HCT116 (cell line): ENCODE results near the gene ARID5B. TPM values are rescaled to one million over a fixed set of nuclear protein-coding genes. Genes with fewer than 3 reads are reported as not detected.

Source experiments
- ATAC-seq: fragments of 200-7000 bp; cut with Tn5 transposase; 2 replicates; pipeline ENCODE4 v1.9.1; 2020; ENCODE audit warnings: mild to moderate bottlenecking, moderate library complexity
- BruUV-seq: library from RNA; stranded (reverse); fragments of 400-500 nt; replicated peaks from 2 replicates; lab custom pipeline; 2021; lab: Mats Ljungman, UMichigan
- CTCF ChIA-PET: fragments of 300-600 bp; sonication (Branson Sonifier 250); formaldehyde crosslinking; loops from one replicate; lab custom pipeline; 2021; ENCODE audit warnings: antibody characterized with exemption; lab: Charles Lee
- POLR2A ChIA-PET: fragments of 300-600, 350-600 bp; sonication (Branson Sonifier 250); formaldehyde crosslinking; loops from one replicate; lab custom pipeline; 2021; ENCODE audit warnings: antibody characterized with exemption; lab: Charles Lee
- RAD21 ChIA-PET, 2 experiments: fragments of 300-600 bp; sonication (Branson Sonifier 250); formaldehyde crosslinking; loops; one replicate each; lab custom pipeline; 2023; ENCODE audit warnings: low total read pairs in 2 of 2; ENCODE audit not compliant: uncharacterized antibody in 2 of 2, unreplicated experiment in 2 of 2, low non-redundant PET in 1 of 2; lab: Charles Lee
- DNase-seq: peaks from one replicate; pipeline ENCODE4 v3.0.0-alpha.2; 2010; ENCODE audit warnings: low read depth, low spot score
- H2AFZ ChIP-seq: fragments of 200-600 bp; shearing (Covaris generic), sonication (generic); 2 replicates; pipeline ENCODE4 v1.6.1; 2017; ENCODE audit warnings: low read depth, mixed run types, mixed read lengths, antibody characterized with exemption, low read length; ENCODE audit not compliant: poor library complexity, severe bottlenecking
- H3K27ac ChIP-seq: 2 replicates; pipeline ENCODE4 v1.5.1; 2012; ENCODE audit warnings: low read depth, low read length
- H3K27me3 ChIP-seq: fragments of 200-600 bp; sonication (generic); 2 replicates; pipeline ENCODE4 v1.6.1; 2016; ENCODE audit warnings: mixed run types, low read length, mixed read lengths; ENCODE audit not compliant: insufficient read depth
- H3K36me3 ChIP-seq, 2 experiments: fragments of 200-500 bp in 1 of 2; fragments of 200-600 bp in 1 of 2; sonication (Bioruptor generic) in 1 of 2; sonication (generic) in 1 of 2; 2 replicates each; pipeline versions ENCODE4 v1.5.1 to v1.6.1; 2014 to 2016; ENCODE audit warnings: low read length in 2 of 2, inconsistent platforms in 1 of 2, mixed read lengths in 1 of 2, mixed run types in 1 of 2; ENCODE audit not compliant: insufficient read depth in 2 of 2, control insufficient read depth in 1 of 2
- H3K4me1 ChIP-seq, 2 experiments: fragments of 200-600 bp in 1 of 2; sonication (generic) in 1 of 2; 2 replicates each; pipeline versions ENCODE4 v1.5.1 to v1.6.1; 2012 to 2017; ENCODE audit warnings: low read length in 2 of 2, inconsistent platforms in 1 of 2, mild to moderate bottlenecking in 1 of 2, mixed read lengths in 1 of 2, mixed run types in 1 of 2, moderate library complexity in 1 of 2; ENCODE audit not compliant: insufficient read depth in 2 of 2, control insufficient read depth in 1 of 2
- H3K4me2 ChIP-seq: fragments of 200-600 bp; sonication (generic); 2 replicates; pipeline ENCODE4 v1.6.1; 2017; ENCODE audit warnings: mixed run types, low read length, mixed read lengths
- H3K4me3 ChIP-seq, 2 experiments: fragments of 200-600 bp in 1 of 2; sonication (generic) in 1 of 2; replicated peaks in 1 of 2; 2 replicates each; pipeline ENCODE4 v1.5.1; 2011 to 2016; ENCODE audit warnings: low read length in 2 of 2, control low read depth in 1 of 2, low read depth in 1 of 2, mild to moderate bottlenecking in 1 of 2, mixed read lengths in 1 of 2, mixed run types in 1 of 2
- H3K79me2 ChIP-seq: fragments of 200-600 bp; sonication (generic); 2 replicates; pipeline ENCODE4 v1.6.1; 2017; ENCODE audit warnings: mild to moderate bottlenecking, mixed run types, low read length, moderate library complexity, mixed read lengths; ENCODE audit not compliant: insufficient read depth
- H3K9ac ChIP-seq: fragments of 200-600 bp; sonication (generic); 2 replicates; pipeline ENCODE4 v1.6.1; 2016; ENCODE audit warnings: low read length, mixed read lengths
- H3K9me2 ChIP-seq: fragments of 200-600 bp; sonication (generic), shearing (Covaris generic); 2 replicates; pipeline ENCODE4 v1.6.1; 2017; ENCODE audit warnings: mixed run types, mild to moderate bottlenecking, moderate library complexity; ENCODE audit not compliant: insufficient read depth
- H3K9me3 ChIP-seq, 2 experiments: fragments of 200-500 bp in 1 of 2; fragments of 200-600 bp in 1 of 2; sonication (Bioruptor generic) in 1 of 2; sonication (generic) in 1 of 2; 2 replicates each; pipeline ENCODE4 v1.6.1; 2014 to 2017; ENCODE audit warnings: low read length in 2 of 2, mixed read lengths in 2 of 2, inconsistent platforms in 1 of 2, low read depth in 1 of 2, mild to moderate bottlenecking in 1 of 2, mixed run types in 1 of 2, moderate library complexity in 1 of 2; ENCODE audit not compliant: control insufficient read depth in 1 of 2, insufficient read depth in 1 of 2
- H4K20me1 ChIP-seq: fragments of 200-600 bp; sonication (generic), shearing (Covaris generic); 2 replicates; pipeline ENCODE4 v1.6.1; 2017; ENCODE audit warnings: mixed run types, mild to moderate bottlenecking, moderate library complexity; ENCODE audit not compliant: insufficient read depth
- CBX3 ChIP-seq: IDR thresholded peaks from 2 replicates; pipeline ENCODE4 v1.6.1; 2012; ENCODE audit warnings: low read depth
- CEBPB ChIP-seq: IDR thresholded peaks from 2 replicates; pipeline ENCODE4 v1.6.1; 2012; ENCODE audit warnings: low read depth
- EGR1 ChIP-seq: IDR thresholded peaks from 2 replicates; pipeline ENCODE4 v1.6.1; 2012; ENCODE audit warnings: low read depth
- ELF1 ChIP-seq: IDR thresholded peaks from 2 replicates; pipeline ENCODE4 v1.6.1; 2012; ENCODE audit warnings: low read depth, borderline replicate concordance
- EZH2 ChIP-seq: fragments of 200-600 bp; sonication (generic); IDR thresholded peaks from 2 replicates; pipeline ENCODE4 v1.6.1; 2017; ENCODE audit warnings: antibody characterized with exemption, mixed run types
- FOSL1 ChIP-seq: IDR thresholded peaks from 2 replicates; pipeline ENCODE4 v1.6.1; 2012; ENCODE audit warnings: low read depth
- JUND ChIP-seq: IDR thresholded peaks from 2 replicates; pipeline ENCODE4 v1.6.1; 2012
- POLR2A ChIP-seq: IDR thresholded peaks from 2 replicates; pipeline ENCODE4 v1.7.0; 2011; ENCODE audit warnings: borderline replicate concordance; ENCODE audit not compliant: insufficient read depth, insufficient read length; ENCODE audit errors: extremely low read depth
- SIN3A ChIP-seq: IDR thresholded peaks from 2 replicates; pipeline ENCODE4 v1.6.1; 2012; ENCODE audit warnings: low read depth
- SP1 ChIP-seq: IDR thresholded peaks from 2 replicates; pipeline ENCODE4 v1.6.1; 2012; ENCODE audit warnings: low read depth
- TCF7L2 ChIP-seq: IDR thresholded peaks from 2 replicates; pipeline ENCODE4 v1.7.0; 2011; ENCODE audit warnings: borderline replicate concordance, inconsistent platforms; ENCODE audit not compliant: insufficient read depth, insufficient read length; ENCODE audit errors: extremely low read depth
- YY1 ChIP-seq: IDR thresholded peaks from 2 replicates; pipeline ENCODE4 v1.6.1; 2011; ENCODE audit warnings: low read length, low read depth, moderate library complexity, mild to moderate bottlenecking; ENCODE audit not compliant: insufficient replicate concordance; ENCODE audit errors: extremely low read depth
- ZFX ChIP-seq: fragments of 450-650 bp; IDR thresholded peaks from 2 replicates; pipeline ENCODE4 v1.6.1; 2017
- ZNF274 ChIP-seq: fragments of 200-500 bp; sonication (Bioruptor generic); IDR thresholded peaks from 2 replicates; pipeline ENCODE4 v1.6.1; 2014; ENCODE audit warnings: mild to moderate bottlenecking, low read depth, low read length, inconsistent platforms
- intact Hi-C: fragments of 100-400 bp; cut with micrococcal nuclease; formaldehyde crosslinking; loops from 2 replicates; pipeline ENCODE4 v1.10.0; 2022
- total RNA-seq: library from RNA; stranded (reverse); gene quantifications from one replicate; pipeline ENCODE4 v1.2.1, GENCODE V29; 2021; ENCODE audit not compliant: unreplicated experiment
- TF ChIP-seq, protein P1 (sequence below): IDR thresholded peaks from 2 replicates; pipeline ENCODE4 v1.6.1; 2012
- TF ChIP-seq, protein P2 (sequence below): IDR thresholded peaks from 2 replicates; pipeline ENCODE4 v1.6.1; 2012
- TF ChIP-seq, protein P3 (sequence below): IDR thresholded peaks from 2 replicates; pipeline ENCODE4 v1.6.1; 2011; ENCODE audit warnings: mild to moderate bottlenecking, low read length, moderate library complexity; ENCODE audit not compliant: insufficient replicate concordance; ENCODE audit errors: extremely low read depth
- TF ChIP-seq, protein P4 (sequence below), 3 experiments: fragments of 200-600 bp in 1 of 3; sonication (generic) in 1 of 3; IDR thresholded peaks in 2 of 3; conservative IDR thresholded peaks in 1 of 3; 2 replicates each; pipeline ENCODE4 v1.5.1; 2012 to 2017; ENCODE audit warnings: low read depth in 2 of 3, low read length in 2 of 3, antibody characterized with exemption in 1 of 3, borderline replicate concordance in 1 of 3, control low read depth in 1 of 3, mild to moderate bottlenecking in 1 of 3, mixed read lengths in 1 of 3, mixed run types in 1 of 3, moderate library complexity in 1 of 3; ENCODE audit not compliant: insufficient read depth in 1 of 3
- TF ChIP-seq, protein P5 (sequence below): IDR thresholded peaks from 2 replicates; pipeline ENCODE4 v1.6.1; 2012; ENCODE audit warnings: low read depth

The ARID5B gene
- total RNA-seq, 1 experiment from 2014 or later, result 4.7 TPM

DNA sequence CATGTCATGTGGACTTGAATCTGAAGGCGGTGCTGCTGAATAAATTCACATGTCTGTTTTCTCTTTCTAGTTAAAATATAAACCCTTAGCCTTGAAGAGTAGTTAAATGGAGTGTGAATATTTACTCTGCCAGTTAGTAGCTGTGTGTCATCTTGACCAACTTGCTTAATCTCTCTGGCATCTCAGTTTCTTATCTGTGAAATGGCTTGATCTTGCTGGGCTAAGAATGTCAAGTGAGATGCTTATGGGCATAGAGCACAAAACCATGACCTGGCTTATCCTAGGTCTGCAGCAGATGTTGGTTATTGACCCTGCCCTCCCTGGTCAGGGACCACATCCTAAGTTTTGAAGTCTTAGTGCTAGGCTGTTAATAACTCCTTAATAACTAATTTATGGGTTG is 16.6 kb downstream of the ARID5B start:
- Histone ChIP-seq H3K9me2 (no peaks in the 10 kb centered on the region), H2AFZ (no peak overlapping the region), H3K36me3 (no peaks in the 10 kb centered on the region), H3K27ac (no peak overlapping the region), H3K9ac (no peak overlapping the region), H4K20me1 (no peaks in the 10 kb centered on the region), H3K4me3 (no peak overlapping the region), H3K79me2 (no peaks in the 10 kb centered on the region), H3K27me3 (no peaks in the 10 kb centered on the region), H3K4me1 (no peaks in the 10 kb centered on the region), H3K4me2 (no peak overlapping the region), H3K9me3 (no peaks in the 10 kb centered on the region)
- ChIA-PET POLR2A (no interaction called here), CTCF (no interaction called here), RAD21 (no interaction called here)
- no peak for ATAC-seq
- no TSS peak for BruUV-seq
- DNase-seq, result no peak
- TF ChIP-seq SIN3A (no peak), TCF7L2 (no peak), ELF1 (no peak), ZFX (no peak), JUND (no peak), SP1 (no peak), EGR1 (no peak), ZNF274 (no peak), YY1 (no peak), CEBPB (no peak), CBX3 (no peak), POLR2A (no peak), FOSL1 (no peak), EZH2 (no peak)
- TF ChIP-seq, protein P1, sequence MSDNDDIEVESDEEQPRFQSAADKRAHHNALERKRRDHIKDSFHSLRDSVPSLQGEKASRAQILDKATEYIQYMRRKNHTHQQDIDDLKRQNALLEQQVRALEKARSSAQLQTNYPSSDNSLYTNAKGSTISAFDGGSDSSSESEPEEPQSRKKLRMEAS, result no peak
- TF ChIP-seq, protein P2, sequence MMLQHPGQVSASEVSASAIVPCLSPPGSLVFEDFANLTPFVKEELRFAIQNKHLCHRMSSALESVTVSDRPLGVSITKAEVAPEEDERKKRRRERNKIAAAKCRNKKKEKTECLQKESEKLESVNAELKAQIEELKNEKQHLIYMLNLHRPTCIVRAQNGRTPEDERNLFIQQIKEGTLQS, result no peak
- TF ChIP-seq, protein P3, sequence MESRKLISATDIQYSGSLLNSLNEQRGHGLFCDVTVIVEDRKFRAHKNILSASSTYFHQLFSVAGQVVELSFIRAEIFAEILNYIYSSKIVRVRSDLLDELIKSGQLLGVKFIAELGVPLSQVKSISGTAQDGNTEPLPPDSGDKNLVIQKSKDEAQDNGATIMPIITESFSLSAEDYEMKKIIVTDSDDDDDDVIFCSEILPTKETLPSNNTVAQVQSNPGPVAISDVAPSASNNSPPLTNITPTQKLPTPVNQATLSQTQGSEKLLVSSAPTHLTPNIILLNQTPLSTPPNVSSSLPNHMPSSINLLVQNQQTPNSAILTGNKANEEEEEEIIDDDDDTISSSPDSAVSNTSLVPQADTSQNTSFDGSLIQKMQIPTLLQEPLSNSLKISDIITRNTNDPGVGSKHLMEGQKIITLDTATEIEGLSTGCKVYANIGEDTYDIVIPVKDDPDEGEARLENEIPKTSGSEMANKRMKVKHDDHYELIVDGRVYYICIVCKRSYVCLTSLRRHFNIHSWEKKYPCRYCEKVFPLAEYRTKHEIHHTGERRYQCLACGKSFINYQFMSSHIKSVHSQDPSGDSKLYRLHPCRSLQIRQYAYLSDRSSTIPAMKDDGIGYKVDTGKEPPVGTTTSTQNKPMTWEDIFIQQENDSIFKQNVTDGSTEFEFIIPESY, result no peak
- TF ChIP-seq, protein P4, sequence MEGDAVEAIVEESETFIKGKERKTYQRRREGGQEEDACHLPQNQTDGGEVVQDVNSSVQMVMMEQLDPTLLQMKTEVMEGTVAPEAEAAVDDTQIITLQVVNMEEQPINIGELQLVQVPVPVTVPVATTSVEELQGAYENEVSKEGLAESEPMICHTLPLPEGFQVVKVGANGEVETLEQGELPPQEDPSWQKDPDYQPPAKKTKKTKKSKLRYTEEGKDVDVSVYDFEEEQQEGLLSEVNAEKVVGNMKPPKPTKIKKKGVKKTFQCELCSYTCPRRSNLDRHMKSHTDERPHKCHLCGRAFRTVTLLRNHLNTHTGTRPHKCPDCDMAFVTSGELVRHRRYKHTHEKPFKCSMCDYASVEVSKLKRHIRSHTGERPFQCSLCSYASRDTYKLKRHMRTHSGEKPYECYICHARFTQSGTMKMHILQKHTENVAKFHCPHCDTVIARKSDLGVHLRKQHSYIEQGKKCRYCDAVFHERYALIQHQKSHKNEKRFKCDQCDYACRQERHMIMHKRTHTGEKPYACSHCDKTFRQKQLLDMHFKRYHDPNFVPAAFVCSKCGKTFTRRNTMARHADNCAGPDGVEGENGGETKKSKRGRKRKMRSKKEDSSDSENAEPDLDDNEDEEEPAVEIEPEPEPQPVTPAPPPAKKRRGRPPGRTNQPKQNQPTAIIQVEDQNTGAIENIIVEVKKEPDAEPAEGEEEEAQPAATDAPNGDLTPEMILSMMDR (IDR thresholded peaks at IDR 0.05 in 2 of 3, conservative IDR thresholded peaks at IDR 0.05 in 1 of 3; ENCODE audit: borderline replicate concordance in 1 of 3, insufficient read depth in 1 of 3, low read depth in 2 of 3, low read length in 2 of 3), result no peak
- TF ChIP-seq, protein P5, sequence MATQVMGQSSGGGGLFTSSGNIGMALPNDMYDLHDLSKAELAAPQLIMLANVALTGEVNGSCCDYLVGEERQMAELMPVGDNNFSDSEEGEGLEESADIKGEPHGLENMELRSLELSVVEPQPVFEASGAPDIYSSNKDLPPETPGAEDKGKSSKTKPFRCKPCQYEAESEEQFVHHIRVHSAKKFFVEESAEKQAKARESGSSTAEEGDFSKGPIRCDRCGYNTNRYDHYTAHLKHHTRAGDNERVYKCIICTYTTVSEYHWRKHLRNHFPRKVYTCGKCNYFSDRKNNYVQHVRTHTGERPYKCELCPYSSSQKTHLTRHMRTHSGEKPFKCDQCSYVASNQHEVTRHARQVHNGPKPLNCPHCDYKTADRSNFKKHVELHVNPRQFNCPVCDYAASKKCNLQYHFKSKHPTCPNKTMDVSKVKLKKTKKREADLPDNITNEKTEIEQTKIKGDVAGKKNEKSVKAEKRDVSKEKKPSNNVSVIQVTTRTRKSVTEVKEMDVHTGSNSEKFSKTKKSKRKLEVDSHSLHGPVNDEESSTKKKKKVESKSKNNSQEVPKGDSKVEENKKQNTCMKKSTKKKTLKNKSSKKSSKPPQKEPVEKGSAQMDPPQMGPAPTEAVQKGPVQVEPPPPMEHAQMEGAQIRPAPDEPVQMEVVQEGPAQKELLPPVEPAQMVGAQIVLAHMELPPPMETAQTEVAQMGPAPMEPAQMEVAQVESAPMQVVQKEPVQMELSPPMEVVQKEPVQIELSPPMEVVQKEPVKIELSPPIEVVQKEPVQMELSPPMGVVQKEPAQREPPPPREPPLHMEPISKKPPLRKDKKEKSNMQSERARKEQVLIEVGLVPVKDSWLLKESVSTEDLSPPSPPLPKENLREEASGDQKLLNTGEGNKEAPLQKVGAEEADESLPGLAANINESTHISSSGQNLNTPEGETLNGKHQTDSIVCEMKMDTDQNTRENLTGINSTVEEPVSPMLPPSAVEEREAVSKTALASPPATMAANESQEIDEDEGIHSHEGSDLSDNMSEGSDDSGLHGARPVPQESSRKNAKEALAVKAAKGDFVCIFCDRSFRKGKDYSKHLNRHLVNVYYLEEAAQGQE, result no peak
- intact Hi-C loops, result no loop called here
